ENCODE measurements around the gene SMARCAL1.
"Not testable (repeated sequence)": the region's sequence is repeated elsewhere in the genome, so short reads cannot be mapped to it uniquely, and the experiment has no call there.

Gene SMARCAL1

GRCh38 chr2:216503159-216503629, 90.9 kb downstream of the SMARCAL1 start:
- no peak for DNase-seq

- DNase-seq, result no peak
These were observed 91.6 kb downstream of the SMARCAL1 start for GRCh38 chr2:216503697-216504375.

GRCh38 chr2:216504376-216504762, 92.1 kb downstream of the SMARCAL1 start:
- no peak for DNase-seq

GRCh38 chr2:216505133-216506106, 93.1 kb downstream of the SMARCAL1 start:
- no peak for DNase-seq

GRCh38 chr2:216507220-216508160, 95.2 kb downstream of the SMARCAL1 start:
- DNase-seq, result no peak

GRCh38 chr2:216508229-216508628, 95.9 kb downstream of the SMARCAL1 start:
- DNase-seq, result no peak

- peak; percentile 76 for DNase-seq
These were observed 104.6 kb downstream of the SMARCAL1 start for GRCh38 chr2:216516730-216517350.

GRCh38 chr2:216517447-216518225, 105.4 kb downstream of the SMARCAL1 start:
- DNase-seq, result no peak

GRCh38 chr2:216518566-216519119, 106.4 kb downstream of the SMARCAL1 start:
- not testable (repeated sequence) for DNase-seq

GRCh38 chr2:216519154-216519762, 107.0 kb downstream of the SMARCAL1 start:
- DNase-seq, result peak; percentile 88

GRCh38 chr2:216520112-216520511, 107.8 kb downstream of the SMARCAL1 start:
- no peak for DNase-seq

- no peak for DNase-seq
These were observed 110.7 kb downstream of the SMARCAL1 start for GRCh38 chr2:216522892-216523502.

- DNase-seq, result no peak
These were observed 113.7 kb downstream of the SMARCAL1 start for GRCh38 chr2:216525972-216526371.

- no peak for DNase-seq
These were observed 114.7 kb downstream of the SMARCAL1 start for GRCh38 chr2:216526939-216527338.

- DNase-seq, result no peak
These were observed 115.3 kb downstream of the SMARCAL1 start for GRCh38 chr2:216527600-216527999.

GRCh38 chr2:216532562-216532961, 120.3 kb downstream of the SMARCAL1 start:
- no peak for DNase-seq

Data from NCI-H510A treated with DMSO at 0.1 percent for 48 hours (cell line).